ENCODE results near the gene NPAP1. TPM values are rescaled to one million over a fixed set of nuclear protein-coding genes. Genes with fewer than 3 reads are reported as not detected.
"Not testable (repeated sequence)": the region's sequence is repeated elsewhere in the genome, so short reads cannot be mapped to it uniquely, and the experiment has no call there.

Gene NPAP1, protein sequence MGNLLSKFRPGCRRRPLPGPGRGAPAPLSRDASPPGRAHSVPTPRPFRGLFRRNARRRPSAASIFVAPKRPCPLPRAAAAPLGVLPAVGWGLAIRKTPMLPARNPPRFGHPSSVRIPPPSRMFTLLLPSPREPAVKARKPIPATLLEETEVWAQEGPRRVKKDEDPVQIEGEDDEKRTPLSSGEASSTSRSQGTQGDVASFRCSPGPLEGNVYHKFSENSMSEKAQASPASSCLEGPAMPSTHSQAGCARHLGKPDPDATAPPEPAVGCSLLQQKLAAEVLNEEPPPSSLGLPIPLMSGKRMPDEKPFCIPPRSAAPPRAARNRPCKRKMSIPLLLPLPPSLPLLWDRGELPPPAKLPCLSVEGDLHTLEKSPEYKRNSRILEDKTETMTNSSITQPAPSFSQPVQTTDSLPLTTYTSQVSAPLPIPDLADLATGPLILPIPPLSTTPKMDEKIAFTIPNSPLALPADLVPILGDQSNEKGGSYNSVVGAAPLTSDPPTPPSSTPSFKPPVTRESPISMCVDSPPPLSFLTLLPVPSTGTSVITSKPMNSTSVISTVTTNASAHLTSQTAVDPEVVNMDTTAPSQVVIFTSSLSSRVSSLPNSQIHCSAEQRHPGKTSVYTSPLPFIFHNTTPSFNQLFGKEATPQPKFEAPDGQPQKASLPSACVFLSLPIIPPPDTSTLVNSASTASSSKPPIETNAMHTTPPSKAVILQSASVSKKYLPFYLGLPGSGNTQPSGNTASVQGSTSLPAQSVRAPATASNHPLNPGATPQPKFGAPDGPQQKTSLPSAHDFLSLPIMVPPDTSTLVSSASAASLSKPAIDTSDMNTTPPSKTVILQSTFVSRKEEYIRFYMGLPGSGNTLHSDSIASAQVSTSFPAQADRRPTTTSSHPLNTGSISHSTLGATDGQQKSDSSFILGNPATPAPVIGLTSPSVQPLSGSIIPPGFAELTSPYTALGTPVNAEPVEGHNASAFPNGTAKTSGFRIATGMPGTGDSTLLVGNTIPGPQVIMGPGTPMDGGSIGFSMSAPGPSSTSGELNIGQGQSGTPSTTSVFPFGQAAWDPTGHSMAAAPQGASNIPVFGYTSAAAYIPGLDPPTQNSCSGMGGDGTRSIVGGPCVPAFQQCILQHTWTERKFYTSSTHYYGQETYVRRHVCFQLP
- polyA plus RNA-seq (2013, experiment 1 of 2), result under 0.01 TPM
- 0.06 TPM for polyA plus RNA-seq (2013, experiment 2 of 2)

DNA sequence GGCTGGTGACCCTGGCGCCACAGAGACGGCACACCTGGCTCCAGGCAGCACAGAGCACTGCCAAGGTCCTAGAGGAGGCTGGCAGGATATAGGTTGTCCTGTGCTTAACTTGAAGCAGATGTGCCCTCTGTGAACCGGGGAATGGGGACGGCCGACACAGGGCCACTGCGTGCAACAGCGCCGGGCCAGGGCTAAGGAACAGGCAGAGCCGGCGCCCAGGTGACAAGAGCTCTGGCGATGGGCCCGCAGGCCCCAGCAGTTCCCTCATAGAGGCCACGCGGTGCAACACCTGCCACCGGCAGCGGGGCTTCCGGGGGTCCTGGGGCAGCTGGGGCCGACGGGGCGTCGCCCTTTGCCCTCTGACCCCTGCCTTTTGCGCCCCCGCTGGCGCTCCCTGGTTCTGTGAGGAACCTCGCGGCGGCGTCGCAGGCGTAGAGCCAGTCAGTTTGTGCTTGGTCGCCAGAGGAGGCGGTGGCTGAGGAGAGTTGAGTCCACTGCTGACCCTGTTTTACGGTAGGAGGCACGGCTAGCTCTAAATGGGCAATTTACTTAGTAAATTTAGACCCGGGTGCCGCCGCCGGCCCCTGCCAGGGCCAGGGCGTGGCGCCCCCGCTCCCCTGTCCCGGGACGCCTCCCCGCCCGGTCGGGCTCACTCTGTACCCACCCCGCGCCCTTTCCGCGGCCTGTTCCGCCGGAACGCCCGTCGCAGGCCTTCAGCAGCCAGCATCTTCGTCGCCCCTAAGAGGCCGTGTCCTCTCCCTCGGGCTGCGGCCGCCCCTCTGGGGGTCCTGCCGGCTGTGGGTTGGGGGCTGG, at the start of gene NPAP1:
Gene NPAP1, plus strand, starts transcription at position 444 of the 813 bp plus-strand sequence. Its CDS starts 93 bp downstream, at position 537.
- H3K9ac ChIP-seq (ENCODE audit: low read depth, low read length), result no peak within 1 kb of the TSS
- no peak within 1 kb of the TSS for H3K4me3 ChIP-seq (ENCODE audit: low read length)
- no peaks in the 10 kb centered on the region for H3K27me3 ChIP-seq (ENCODE audit: insufficient read depth, low read length)
- no peaks in the 10 kb centered on the region for H3K36me3 ChIP-seq (ENCODE audit: insufficient read depth, low read length)
- H3K27ac ChIP-seq (ENCODE audit: low read depth, low read length), result no peak within 1 kb of the TSS
- no peaks in the 10 kb centered on the region for H3K4me1 ChIP-seq (ENCODE audit: insufficient read depth, low read length)
- H3K9me3 ChIP-seq (ENCODE audit: insufficient read depth, low read depth, low read length), result peaks cover 30% of the 10 kb centered on the region
- 96% methylated on average over 62 of the region's 62 CpGs for WGBS

DNA sequence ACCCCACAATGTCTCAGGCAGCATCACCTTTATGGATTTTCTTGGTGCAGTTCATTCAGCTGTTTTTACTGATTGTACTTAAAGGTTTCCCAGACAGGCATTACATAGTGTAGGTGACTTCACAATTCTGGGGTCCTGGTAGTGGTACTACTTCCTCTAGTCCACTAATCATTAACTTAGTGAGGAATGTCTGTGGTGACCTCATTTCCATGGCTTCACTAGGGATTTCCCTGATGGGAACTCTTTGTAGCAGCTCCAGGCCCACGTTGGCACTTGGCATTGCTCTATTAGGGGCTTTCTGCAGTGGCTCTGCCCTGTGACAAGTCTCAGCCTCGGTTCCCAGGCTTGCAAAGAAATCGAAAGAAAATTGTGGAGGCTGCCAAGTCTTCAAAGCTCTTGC, 48.1 kb upstream of the NPAP1 start:
- no peaks in the 10 kb centered on the region for H3K36me3 ChIP-seq (ENCODE audit: insufficient read depth, low read length)
- H3K27ac ChIP-seq (ENCODE audit: low read depth, low read length), result no peak overlapping the region
- WGBS, result 72% methylated on average over 3 of the region's 3 CpGs
- no peak overlapping the region for H3K4me3 ChIP-seq (ENCODE audit: low read length)
- H3K9me3 ChIP-seq (ENCODE audit: insufficient read depth, low read depth, low read length), result peaks cover 59% of the 10 kb centered on the region
- no peaks in the 10 kb centered on the region for H3K27me3 ChIP-seq (ENCODE audit: insufficient read depth, low read length)
- H3K9ac ChIP-seq (ENCODE audit: low read depth, low read length), result no peak overlapping the region
- H3K4me1 ChIP-seq (ENCODE audit: insufficient read depth, low read length), result no peaks in the 10 kb centered on the region

DNA sequence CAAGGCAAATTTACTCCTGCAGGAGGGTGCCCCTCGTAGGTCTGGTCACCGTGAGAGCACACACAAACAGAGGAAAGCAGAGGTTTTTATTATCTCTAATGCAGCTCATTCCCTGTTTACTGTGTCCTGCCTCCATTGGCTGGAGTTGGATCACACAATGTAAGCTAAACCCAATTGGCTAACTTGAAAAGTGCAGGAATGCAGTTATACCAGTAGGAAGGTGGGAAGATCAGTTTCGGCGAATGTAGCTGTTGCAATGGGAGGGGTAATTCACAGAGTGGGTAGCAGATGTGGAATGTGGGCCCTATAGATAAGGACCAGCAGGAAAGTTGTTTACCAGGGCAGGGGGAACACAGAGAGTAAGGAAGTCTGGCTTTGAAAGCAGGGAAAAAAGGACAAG, 42.5 kb upstream of the NPAP1 start:
- Histone ChIP-seq H3K4me1 (ENCODE audit: insufficient read depth, low read length) (no peaks in the 10 kb centered on the region), H3K27me3 (ENCODE audit: insufficient read depth, low read length) (no peaks in the 10 kb centered on the region), H3K27ac (ENCODE audit: low read depth, low read length) (no peak overlapping the region), H3K9me3 (ENCODE audit: insufficient read depth, low read depth, low read length) (peaks cover 52% of the 10 kb centered on the region), H3K36me3 (ENCODE audit: insufficient read depth, low read length) (no peaks in the 10 kb centered on the region), H3K4me3 (ENCODE audit: low read length) (no peak overlapping the region), H3K9ac (ENCODE audit: low read depth, low read length) (no peak overlapping the region)
- WGBS, result 89% methylated on average over 4 of the region's 4 CpGs

DNA sequence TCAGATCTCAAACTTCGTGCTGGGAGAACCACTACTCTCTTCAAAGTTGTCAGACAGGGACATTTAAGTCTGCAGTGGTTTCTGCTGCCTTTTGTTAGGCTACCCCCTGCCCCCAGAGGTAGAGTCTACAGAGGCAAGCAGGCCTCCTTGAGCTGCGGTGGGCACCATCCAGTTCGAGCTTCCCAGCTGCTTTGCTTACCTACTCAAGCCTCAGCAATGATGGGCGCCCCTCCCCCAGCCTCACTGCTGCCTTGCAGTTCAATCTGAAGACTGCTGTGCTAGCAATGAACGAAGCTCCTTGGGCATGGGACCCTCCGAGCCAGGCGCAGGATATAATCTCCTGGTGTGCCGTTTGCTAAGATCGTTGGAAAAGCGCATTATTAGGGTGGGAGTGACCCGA, 36.2 kb upstream of the NPAP1 start:
- not testable (repeated sequence) for H3K9ac ChIP-seq (ENCODE audit: low read depth, low read length); H3K4me3 ChIP-seq (ENCODE audit: low read length); H3K36me3 ChIP-seq (ENCODE audit: insufficient read depth, low read length); H3K27me3 ChIP-seq (ENCODE audit: insufficient read depth, low read length); H3K4me1 ChIP-seq (ENCODE audit: insufficient read depth, low read length); H3K27ac ChIP-seq (ENCODE audit: low read depth, low read length)
- WGBS, result 89% methylated on average over 11 of the region's 11 CpGs
- peaks cover 42% of the 10 kb centered on the region for H3K9me3 ChIP-seq (ENCODE audit: insufficient read depth, low read depth, low read length)

DNA sequence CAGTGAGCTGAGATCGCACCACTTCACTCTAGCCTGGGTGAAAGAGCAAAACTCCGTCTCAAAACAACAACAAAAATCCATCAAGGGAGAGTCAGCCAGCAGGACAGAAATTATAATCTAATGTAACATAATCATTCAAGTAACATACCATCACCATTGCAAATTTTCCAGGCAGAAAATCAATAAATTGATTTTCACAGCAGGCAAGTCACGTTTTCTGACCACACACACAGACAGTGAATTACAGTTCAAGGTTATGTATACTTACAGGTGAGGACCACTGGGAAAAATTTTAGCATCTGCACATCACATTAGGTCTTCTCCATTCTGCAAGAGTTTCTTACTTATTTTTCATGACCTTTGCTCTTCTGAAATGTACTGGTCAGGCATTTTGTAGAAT, 29.9 kb upstream of the NPAP1 start:
- Histone ChIP-seq H3K27ac (ENCODE audit: low read depth, low read length) (no peak overlapping the region), H3K27me3 (ENCODE audit: insufficient read depth, low read length) (no peaks in the 10 kb centered on the region), H3K9ac (ENCODE audit: low read depth, low read length) (no peak overlapping the region), H3K4me3 (ENCODE audit: low read length) (no peak overlapping the region), H3K4me1 (ENCODE audit: insufficient read depth, low read length) (no peaks in the 10 kb centered on the region), H3K36me3 (ENCODE audit: insufficient read depth, low read length) (no peaks in the 10 kb centered on the region), H3K9me3 (ENCODE audit: insufficient read depth, low read depth, low read length) (peaks cover 53% of the 10 kb centered on the region)
- 80% methylated on average over 3 of the region's 3 CpGs for WGBS

DNA sequence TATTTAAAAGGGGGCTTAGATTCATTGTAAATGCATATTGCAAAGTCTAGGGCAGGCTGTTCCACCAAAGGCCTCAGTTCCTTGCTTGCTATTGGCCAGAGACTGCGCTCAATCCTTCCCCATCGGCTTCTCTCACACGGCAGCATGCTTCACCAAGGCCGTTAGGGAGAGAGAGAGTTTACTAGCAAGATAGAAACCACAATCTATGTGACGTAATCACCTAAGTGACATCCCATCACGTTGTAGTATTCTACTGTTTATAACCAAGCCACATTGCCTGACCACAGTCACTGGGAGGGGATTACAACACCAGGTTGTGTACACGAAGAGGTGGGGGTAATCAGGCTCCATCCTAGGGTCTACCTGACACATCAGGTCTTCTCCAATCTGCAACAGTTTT, 16.0 kb upstream of the NPAP1 start:
- Histone ChIP-seq H3K27ac (ENCODE audit: low read depth, low read length) (no peak overlapping the region), H3K9ac (ENCODE audit: low read depth, low read length) (no peak overlapping the region), H3K36me3 (ENCODE audit: insufficient read depth, low read length) (no peaks in the 10 kb centered on the region), H3K9me3 (ENCODE audit: insufficient read depth, low read depth, low read length) (peaks cover 32% of the 10 kb centered on the region), H3K4me1 (ENCODE audit: insufficient read depth, low read length) (no peaks in the 10 kb centered on the region), H3K27me3 (ENCODE audit: insufficient read depth, low read length) (no peaks in the 10 kb centered on the region), H3K4me3 (ENCODE audit: low read length) (no peak overlapping the region)
- WGBS, result 82% methylated on average over 7 of the region's 7 CpGs

DNA sequence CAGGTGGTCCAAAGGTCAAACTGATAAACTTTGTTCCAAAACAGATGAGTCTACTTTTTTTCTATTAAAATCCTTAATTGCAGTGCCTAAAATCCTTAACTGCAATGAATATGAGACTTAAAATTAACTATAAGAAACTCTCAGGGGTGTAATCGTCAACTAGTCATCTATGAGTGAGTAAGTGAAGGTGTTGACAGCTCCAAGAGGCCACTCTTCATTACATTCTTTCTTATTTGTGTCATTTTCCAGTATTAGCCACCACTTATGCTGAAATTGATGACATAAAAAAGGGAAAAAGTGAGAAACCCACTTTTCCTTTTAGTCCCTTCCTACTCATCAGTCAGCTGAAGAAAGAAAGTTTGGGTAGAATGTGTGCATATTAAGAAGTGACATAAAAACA, 12.6 kb upstream of the NPAP1 start:
- WGBS, result no CpG with 5 or more reads among the region's 1 CpG
- no peak overlapping the region for H3K27ac ChIP-seq (ENCODE audit: low read depth, low read length)
- no peak overlapping the region for H3K4me3 ChIP-seq (ENCODE audit: low read length)

DNA sequence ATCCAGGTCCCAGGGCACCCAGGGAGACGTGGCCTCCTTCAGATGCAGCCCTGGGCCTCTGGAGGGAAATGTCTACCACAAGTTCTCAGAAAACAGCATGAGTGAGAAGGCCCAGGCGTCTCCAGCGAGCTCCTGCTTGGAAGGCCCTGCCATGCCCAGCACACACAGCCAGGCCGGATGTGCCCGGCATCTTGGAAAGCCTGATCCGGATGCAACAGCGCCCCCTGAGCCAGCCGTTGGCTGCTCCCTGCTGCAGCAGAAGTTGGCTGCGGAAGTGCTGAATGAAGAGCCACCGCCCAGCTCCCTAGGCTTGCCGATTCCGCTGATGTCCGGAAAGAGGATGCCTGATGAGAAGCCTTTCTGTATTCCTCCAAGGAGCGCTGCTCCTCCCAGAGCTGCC, 856 bp downstream of the NPAP1 start:
- H3K4me3 ChIP-seq (ENCODE audit: low read length), result no peak overlapping the region
- H3K27me3 ChIP-seq (ENCODE audit: insufficient read depth, low read length), result no peaks in the 10 kb centered on the region
- H3K9me3 ChIP-seq (ENCODE audit: insufficient read depth, low read depth, low read length), result peaks cover 29% of the 10 kb centered on the region
- H3K27ac ChIP-seq (ENCODE audit: low read depth, low read length), result no peak overlapping the region
- 84% methylated on average over 14 of the region's 14 CpGs for WGBS
- H3K4me1 ChIP-seq (ENCODE audit: insufficient read depth, low read length), result no peaks in the 10 kb centered on the region
- no peaks in the 10 kb centered on the region for H3K36me3 ChIP-seq (ENCODE audit: insufficient read depth, low read length)
- no peak overlapping the region for H3K9ac ChIP-seq (ENCODE audit: low read depth, low read length)

More for the DNA sequence above, 12.6 kb upstream of the NPAP1 start:
- Histone ChIP-seq H3K9me3 (ENCODE audit: insufficient read depth, low read depth, low read length) (peaks cover 42% of the 10 kb centered on the region), H3K27me3 (ENCODE audit: insufficient read depth, low read length) (no peaks in the 10 kb centered on the region), H3K9ac (ENCODE audit: low read depth, low read length) (no peak overlapping the region), H3K4me1 (ENCODE audit: insufficient read depth, low read length) (no peaks in the 10 kb centered on the region), H3K36me3 (ENCODE audit: insufficient read depth, low read length) (no peaks in the 10 kb centered on the region)

DNA sequence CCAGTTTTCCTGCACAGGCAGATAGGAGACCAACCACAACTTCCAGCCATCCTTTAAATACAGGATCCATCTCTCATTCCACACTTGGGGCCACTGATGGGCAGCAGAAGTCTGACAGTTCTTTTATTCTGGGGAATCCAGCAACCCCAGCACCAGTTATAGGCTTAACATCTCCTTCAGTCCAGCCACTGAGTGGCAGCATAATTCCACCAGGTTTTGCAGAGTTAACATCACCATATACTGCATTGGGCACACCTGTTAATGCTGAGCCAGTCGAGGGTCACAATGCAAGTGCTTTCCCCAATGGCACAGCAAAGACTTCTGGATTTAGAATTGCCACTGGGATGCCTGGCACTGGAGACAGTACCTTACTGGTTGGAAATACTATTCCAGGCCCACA, 2.9 kb downstream of the NPAP1 start:
- Histone ChIP-seq H3K27ac (ENCODE audit: low read depth, low read length) (no peak overlapping the region), H3K36me3 (ENCODE audit: insufficient read depth, low read length) (no peaks in the 10 kb centered on the region), H3K9me3 (ENCODE audit: insufficient read depth, low read depth, low read length) (peaks cover 28% of the 10 kb centered on the region), H3K9ac (ENCODE audit: low read depth, low read length) (no peak overlapping the region), H3K4me3 (ENCODE audit: low read length) (no peak overlapping the region), H3K4me1 (ENCODE audit: insufficient read depth, low read length) (peaks cover 6% of the 10 kb centered on the region; the same call in 1 of the 2 replicates), H3K27me3 (ENCODE audit: insufficient read depth, low read length) (no peaks in the 10 kb centered on the region)
- 75% methylated on average over 1 of the region's 1 CpG for WGBS

DNA sequence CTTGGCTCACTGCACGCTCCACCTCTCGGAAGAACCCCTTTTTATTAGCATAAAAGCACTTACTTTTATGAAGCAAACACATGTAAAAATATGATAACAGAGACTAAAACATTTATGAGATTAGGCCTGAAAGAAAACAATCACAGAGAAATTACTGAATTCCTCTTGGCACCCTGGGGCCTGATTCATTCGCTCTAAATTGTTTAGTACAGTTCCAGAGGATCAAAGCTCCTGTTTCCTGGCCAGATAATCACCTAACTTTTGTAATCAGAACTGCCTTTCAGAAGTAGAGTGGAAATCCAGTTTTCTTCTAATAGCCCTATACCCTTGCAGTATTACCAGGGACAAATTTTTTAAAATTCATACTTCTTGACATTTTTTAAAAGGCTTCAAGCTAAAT, 6.4 kb downstream of the NPAP1 start:
- Histone ChIP-seq H3K27ac (ENCODE audit: low read depth, low read length) (no peak overlapping the region), H3K36me3 (ENCODE audit: insufficient read depth, low read length) (no peaks in the 10 kb centered on the region), H3K9ac (ENCODE audit: low read depth, low read length) (no peak overlapping the region), H3K27me3 (ENCODE audit: insufficient read depth, low read length) (no peaks in the 10 kb centered on the region), H3K4me3 (ENCODE audit: low read length) (no peak overlapping the region), H3K4me1 (ENCODE audit: insufficient read depth, low read length) (peaks cover 6% of the 10 kb centered on the region; the same call in 1 of the 2 replicates), H3K9me3 (ENCODE audit: insufficient read depth, low read depth, low read length) (peaks cover 26% of the 10 kb centered on the region)
- WGBS, result 72% methylated on average over 3 of the region's 3 CpGs
